Gastroesophageal sphincter (tissue), 4 donors: ENCODE results near the gene SSRP1. TPM values are rescaled to one million over a fixed set of nuclear protein-coding genes. Genes with fewer than 3 reads are reported as not detected.

Experiments
- ATAC-seq: fragments of 150-250 bp; one replicate; pipeline ENCODE4 v1.9.1; 2016; ENCODE audit warnings: mild to moderate bottlenecking, moderate library complexity
- H3K27ac ChIP-seq, 4 donors: fragments of 200-600 bp; sonication (generic) in 3 of 4; 1 replicate in 3 of 4; 2 replicates in 1 of 4; pipeline ENCODE4 v1.5.1; 2016 to 2019
- H3K27me3 ChIP-seq: fragments of 200-600 bp; sonication (generic); one replicate; pipeline ENCODE4 v1.5.1; 2019
- H3K36me3 ChIP-seq, 2 donors: fragments of 200-600 bp; sonication (generic); one replicate each; pipeline ENCODE4 v1.5.1; 2019; ENCODE audit warnings: control low read depth in 1 of 2
- H3K4me1 ChIP-seq, 3 donors: fragments of 200-600 bp; sonication (generic); 1 replicate in 2 of 3; 2 replicates in 1 of 3; pipeline ENCODE4 v1.5.1; 2016 to 2019; ENCODE audit warnings: control low read depth in 2 of 3
- H3K4me3 ChIP-seq, 2 donors: fragments of 200-600 bp; sonication (generic); one replicate each; pipeline ENCODE4 v1.5.1; 2019; ENCODE audit warnings: mild to moderate bottlenecking in 1 of 2, moderate library complexity in 1 of 2
- H3K9me3 ChIP-seq, 3 donors: fragments of 200-600 bp; sonication (generic); one replicate each; pipeline ENCODE4 v1.5.1; 2017 to 2019; ENCODE audit warnings: control low read depth in 2 of 3
- EP300 ChIP-seq: sonication (generic); formaldehyde crosslinking; IDR thresholded peaks from one replicate; pipeline ENCODE4 v1.6.1; 2017; ENCODE audit warnings: antibody characterized with exemption, mild to moderate bottlenecking
- POLR2A ChIP-seq, 2 donors: fragments of 450-650 bp; IDR thresholded peaks; one replicate each; pipeline ENCODE4 v1.6.1; 2017; ENCODE audit warnings: antibody characterized with exemption in 2 of 2, mild to moderate bottlenecking in 2 of 2, moderate library complexity in 1 of 2
- POLR2AphosphoS5 ChIP-seq: sonication (generic); formaldehyde crosslinking; IDR thresholded peaks from one replicate; pipeline ENCODE4 v1.6.1; 2017; ENCODE audit warnings: antibody characterized with exemption
- WGBS, 2 donors: methylation state at CpG; one replicate each; pipeline ENCODE4 v1.1.5; 2018; ENCODE audit warnings: low coverage in 1 of 2; 5-methylcytosine and 5-hydroxymethylcytosine counted together
- total RNA-seq, 4 donors: library from RNA; depleted of rRNA; stranded (reverse); fragments of >200 nt; gene quantifications; one replicate each; pipeline ENCODE4 v1.1.0, GENCODE V29; 2016
- TF ChIP-seq, protein P1 (sequence below), 4 experiments: fragments of 200-600 bp in 2 of 4; fragments of 450-650 bp in 2 of 4; sonication (generic) in 1 of 4; IDR thresholded peaks; one replicate each; pipeline ENCODE4 v1.5.1; 2017 to 2019; ENCODE audit warnings: antibody characterized with exemption in 4 of 4, mild to moderate bottlenecking in 2 of 4, moderate library complexity in 2 of 4

Gene SSRP1
- total RNA-seq, 4 donors from 2014 or later = 66.0 to 101 (median 79.8) TPM

DNA sequence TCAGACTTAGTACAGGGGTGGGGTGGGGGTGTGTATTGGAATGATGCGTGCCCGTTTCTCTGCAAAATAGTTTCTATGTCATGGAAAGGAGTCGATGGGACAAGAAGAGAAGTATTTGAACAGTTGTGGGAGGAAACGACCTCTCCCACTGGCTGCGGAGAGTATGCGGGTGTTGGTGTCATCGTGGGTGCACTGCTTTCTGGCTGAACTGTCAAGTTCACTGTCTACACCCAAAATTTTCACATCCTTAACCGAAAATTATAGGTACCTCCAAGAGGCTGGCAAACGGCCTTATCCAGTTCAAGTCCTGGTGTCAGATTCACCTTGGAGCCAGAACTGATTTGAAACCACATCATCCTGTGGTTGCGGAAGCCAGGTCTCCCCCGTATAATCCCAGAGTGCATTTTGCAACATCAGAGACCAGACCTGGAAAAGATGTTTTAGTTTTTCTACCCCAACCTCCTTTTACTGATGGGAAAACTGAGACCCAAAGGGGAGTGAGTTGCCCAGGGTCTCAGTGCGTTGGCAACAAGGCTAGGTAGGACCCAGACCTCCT lies 497 bp upstream of the SSRP1 start:
- Histone ChIP-seq H3K36me3 (peaks cover 0 to 31% of the 10 kb centered on the region in 2 donors), H3K27me3 (peaks cover 8% of the 10 kb centered on the region), H3K27ac (peak overlapping the region; percentile 65 to 93 (median 88)), H3K9me3 (no peaks in the 10 kb centered on the region), H3K4me3 (peak overlapping the region; percentile 62 to 76), H3K4me1 (peaks cover 0 to 41% (median 14%) of the 10 kb centered on the region in 3 donors)
- 21 to 30% methylated on average over 9 to 12 of the region's 12 CpGs for WGBS, 2 donors
- no peak for ATAC-seq
- TF ChIP-seq POLR2A (IDR thresholded peaks at IDR 0.05) (no peak), POLR2AphosphoS5 (no peak), EP300 (no peak)
- TF ChIP-seq, protein P1, sequence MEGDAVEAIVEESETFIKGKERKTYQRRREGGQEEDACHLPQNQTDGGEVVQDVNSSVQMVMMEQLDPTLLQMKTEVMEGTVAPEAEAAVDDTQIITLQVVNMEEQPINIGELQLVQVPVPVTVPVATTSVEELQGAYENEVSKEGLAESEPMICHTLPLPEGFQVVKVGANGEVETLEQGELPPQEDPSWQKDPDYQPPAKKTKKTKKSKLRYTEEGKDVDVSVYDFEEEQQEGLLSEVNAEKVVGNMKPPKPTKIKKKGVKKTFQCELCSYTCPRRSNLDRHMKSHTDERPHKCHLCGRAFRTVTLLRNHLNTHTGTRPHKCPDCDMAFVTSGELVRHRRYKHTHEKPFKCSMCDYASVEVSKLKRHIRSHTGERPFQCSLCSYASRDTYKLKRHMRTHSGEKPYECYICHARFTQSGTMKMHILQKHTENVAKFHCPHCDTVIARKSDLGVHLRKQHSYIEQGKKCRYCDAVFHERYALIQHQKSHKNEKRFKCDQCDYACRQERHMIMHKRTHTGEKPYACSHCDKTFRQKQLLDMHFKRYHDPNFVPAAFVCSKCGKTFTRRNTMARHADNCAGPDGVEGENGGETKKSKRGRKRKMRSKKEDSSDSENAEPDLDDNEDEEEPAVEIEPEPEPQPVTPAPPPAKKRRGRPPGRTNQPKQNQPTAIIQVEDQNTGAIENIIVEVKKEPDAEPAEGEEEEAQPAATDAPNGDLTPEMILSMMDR (IDR thresholded peaks at IDR 0.05) = no peak

- Histone ChIP-seq H3K27ac (peak overlapping the region; percentile 65 to 93 (median 88)), H3K4me1 (peaks cover 0 to 34% (median 14%) of the 10 kb centered on the region in 3 donors), H3K4me3 (peak overlapping the region; percentile 62 to 76), H3K36me3 (peaks cover 0 to 43% of the 10 kb centered on the region in 2 donors), H3K27me3 (peaks cover 8% of the 10 kb centered on the region), H3K9me3 (no peaks in the 10 kb centered on the region)
- WGBS, 2 donors = 40% methylated on average over 1 of the region's 7 CpGs; no CpG with 5 or more reads in 1 of the 2 donors
- TF ChIP-seq, protein P1 (IDR thresholded peaks at IDR 0.05) = no peak
- no peak for TF ChIP-seq POLR2AphosphoS5
- TF ChIP-seq POLR2A (IDR thresholded peaks at IDR 0.05) = no peak
- no peak for TF ChIP-seq EP300
- no peak for ATAC-seq
Observed at GRCh38 chr11:57335023-57335342, 709 bp downstream of the SSRP1 start.

DNA sequence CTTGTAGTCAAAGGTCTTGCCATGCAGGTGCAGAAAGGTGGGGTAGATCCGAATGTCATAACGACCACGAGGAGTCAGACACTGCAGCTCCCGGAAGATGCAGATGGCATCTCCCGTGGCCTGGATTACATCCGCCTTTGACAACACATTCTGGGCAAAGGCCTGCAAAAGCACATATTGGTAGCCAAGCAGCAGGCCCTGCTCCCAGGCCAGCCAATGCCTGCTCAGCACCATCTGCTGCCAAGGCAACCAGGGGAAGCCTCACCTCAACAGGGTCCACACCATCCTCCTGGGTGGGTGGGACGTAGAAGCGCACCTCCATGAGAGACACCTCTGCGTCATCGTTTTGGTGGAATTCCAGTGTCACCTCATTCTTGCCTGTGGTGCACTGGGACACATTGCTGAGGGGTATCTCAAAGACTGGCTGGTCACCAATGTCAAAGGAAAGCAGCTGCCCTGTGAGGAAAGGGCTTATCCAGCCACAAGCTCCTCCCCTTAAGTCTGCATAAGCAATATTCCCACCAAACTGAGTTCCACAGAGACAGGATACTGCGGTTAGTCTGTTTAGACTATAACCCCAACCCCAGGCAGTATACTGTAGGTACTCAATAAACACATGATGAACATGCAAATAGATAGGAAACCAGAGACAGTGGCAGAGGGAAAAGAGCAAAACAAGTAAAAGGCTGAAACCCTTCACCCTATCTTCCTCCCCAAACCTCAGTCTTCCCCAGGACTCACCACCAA lies 2.8 kb downstream of the SSRP1 start:
- Histone ChIP-seq H3K27ac (no peak overlapping the region), H3K4me1 (peaks cover 0 to 29% (median 14%) of the 10 kb centered on the region in 3 donors), H3K4me3 (no peak overlapping the region), H3K9me3 (no peaks in the 10 kb centered on the region), H3K27me3 (peaks cover under 1% of the 10 kb centered on the region), H3K36me3 (peaks cover 0 to 65% of the 10 kb centered on the region in 2 donors)
- WGBS, 2 donors = 87 to 89% methylated on average over 1 to 9 of the region's 11 CpGs
- no peak for TF ChIP-seq POLR2AphosphoS5
- TF ChIP-seq POLR2A (IDR thresholded peaks at IDR 0.05) = no peak
- TF ChIP-seq, protein P1 (IDR thresholded peaks at IDR 0.05) = no peak
- TF ChIP-seq EP300 = no peak
- no peak for ATAC-seq

GRCh38 chr11:57331720-57332119 lies 4.0 kb downstream of the SSRP1 start:
- Histone ChIP-seq H3K9me3 (no peaks in the 10 kb centered on the region), H3K4me1 (peaks cover 0 to 31% (median 14%) of the 10 kb centered on the region in 3 donors), H3K27ac (no peak overlapping the region), H3K4me3 (no peak overlapping the region), H3K36me3 (peaks cover 0 to 76% of the 10 kb centered on the region in 2 donors), H3K27me3 (no peaks in the 10 kb centered on the region)
- WGBS, 2 donors = 67 to 87% methylated on average over 5 of the region's 14 CpGs
- ATAC-seq = no peak
- TF ChIP-seq, protein P1 (IDR thresholded peaks at IDR 0.05) = no peak
- no peak for TF ChIP-seq POLR2AphosphoS5
- no peak for TF ChIP-seq POLR2A (IDR thresholded peaks at IDR 0.05)
- no peak for TF ChIP-seq EP300
